Stimulated activated CD4-positive, alpha-beta T cell treated with anti-CD3 and anti-CD28 coated beads, Interleukin-4, amount 100 ng/mL, for 24 hours (primary cell): Measurements from ENCODE around the gene PPP2R2D.

Experiments
- DNase-seq: peaks from one replicate; pipeline ENCODE4 v3.0.0-alpha.2; 2020

Gene PPP2R2D

DNA sequence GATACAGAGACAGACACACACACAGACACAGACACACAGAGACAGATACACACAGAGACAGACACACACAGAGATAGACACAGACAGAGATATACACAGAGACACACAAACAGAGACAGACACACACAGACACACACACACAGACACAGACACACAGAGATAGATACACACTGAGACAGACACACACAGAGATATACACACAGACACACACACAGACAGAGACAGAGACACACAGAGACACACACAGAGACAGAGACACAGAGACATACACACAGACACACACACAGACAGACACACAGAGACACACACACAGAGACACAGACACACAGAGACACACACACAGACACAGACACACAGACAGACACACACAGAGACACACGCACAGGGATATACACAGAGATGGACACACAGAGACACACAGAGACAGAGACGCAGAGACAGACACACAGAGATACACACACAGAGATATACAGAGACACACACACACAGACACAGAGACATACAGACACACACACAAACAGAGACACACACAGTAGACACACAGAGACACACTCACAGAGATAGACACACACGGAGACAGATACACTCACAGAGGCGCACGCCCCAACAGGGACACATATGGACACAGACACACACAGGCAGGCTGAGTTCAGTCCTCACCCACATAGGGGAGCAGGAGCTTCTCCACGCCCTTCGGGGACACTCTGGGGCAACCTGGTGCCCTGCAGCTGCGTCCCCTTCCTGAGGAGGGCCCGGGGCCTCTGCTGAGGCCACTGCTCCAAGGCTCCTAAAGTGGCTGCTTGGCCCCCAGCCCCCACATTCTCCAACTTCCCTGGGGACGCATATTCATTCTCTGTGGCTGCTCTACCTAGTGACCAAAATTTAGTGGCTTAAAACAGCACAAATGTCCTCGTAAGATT is 10.3 kb upstream of the PPP2R2D start:
- no peak for DNase-seq

DNA sequence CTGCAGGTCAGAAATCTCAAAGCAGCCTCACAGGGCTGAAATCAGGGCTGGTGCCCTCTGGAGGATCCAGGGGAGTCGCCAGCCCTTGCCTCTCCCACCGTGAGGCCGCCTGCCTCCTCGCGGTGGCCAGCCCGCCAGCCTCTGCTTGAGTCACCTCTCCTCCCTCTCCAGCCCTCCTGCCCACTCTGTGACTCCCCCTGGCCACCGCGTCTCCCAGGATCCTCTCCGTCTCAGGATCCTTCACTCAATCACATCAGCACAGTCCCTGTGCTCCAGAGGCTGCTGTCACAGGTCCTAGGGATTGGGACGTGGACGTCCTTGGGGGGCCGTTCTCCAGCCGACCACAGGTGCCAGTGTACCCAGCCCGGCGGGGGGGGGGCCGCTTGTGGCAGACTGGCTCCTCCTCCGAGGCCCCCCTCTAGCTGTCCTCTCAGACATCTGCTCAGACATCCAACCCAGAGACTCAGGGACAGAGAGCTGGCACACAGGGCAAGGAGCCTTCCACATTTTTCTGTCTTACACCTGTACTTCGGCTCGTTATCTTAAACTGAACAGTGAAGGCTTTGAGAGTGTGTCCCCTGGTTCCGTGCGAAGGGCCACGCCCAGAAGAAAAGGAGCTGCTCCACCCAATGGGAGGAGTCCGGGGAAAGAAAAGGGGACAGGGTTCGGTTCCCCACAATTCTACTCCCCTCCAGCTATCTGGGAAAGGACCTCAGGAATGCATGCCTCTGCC is 9.4 kb upstream of the PPP2R2D start:
- DNase-seq, result no peak

DNA sequence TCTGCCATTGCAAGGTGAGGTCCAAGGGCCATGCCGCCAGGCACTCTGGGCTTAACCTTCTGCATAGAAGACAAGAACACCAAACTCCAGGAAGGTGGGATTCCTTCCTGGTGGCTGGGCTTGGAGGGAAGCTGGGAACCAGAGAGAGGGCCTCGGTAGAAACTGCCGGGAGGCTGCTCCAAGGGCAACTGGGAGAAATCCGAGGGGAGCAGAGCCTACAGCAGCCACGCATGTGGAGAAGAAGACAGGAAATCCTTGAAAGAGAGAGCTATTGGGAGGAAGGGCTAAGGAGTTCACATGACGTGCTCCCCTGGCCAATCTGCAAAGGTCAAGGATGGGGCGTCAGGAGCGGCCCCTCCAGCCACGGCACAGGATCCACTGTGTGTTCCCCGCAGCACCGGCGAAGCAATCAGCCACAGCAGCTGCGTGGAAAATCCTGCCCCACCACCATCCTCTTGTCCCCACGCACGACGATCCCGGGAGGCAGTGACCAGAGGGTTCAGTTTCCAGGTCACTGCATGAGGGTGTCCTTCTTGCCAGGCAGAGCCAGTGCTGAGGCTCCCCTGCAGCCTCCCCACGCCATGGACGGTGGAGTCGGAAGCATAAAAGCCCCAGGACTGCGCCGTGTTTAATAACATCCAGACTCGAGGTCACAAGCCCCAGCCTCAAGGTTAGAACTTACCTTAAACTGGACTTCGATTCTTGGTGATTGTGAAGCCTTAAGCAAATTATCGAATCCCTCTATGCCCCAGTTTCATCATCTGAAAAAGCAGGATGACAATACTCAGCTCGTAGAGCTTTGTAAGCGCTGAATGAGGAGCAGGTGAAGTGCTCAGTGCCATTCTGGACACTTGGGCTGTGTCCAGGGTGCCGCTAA is 8.6 kb upstream of the PPP2R2D start:
- no peak for DNase-seq

DNA sequence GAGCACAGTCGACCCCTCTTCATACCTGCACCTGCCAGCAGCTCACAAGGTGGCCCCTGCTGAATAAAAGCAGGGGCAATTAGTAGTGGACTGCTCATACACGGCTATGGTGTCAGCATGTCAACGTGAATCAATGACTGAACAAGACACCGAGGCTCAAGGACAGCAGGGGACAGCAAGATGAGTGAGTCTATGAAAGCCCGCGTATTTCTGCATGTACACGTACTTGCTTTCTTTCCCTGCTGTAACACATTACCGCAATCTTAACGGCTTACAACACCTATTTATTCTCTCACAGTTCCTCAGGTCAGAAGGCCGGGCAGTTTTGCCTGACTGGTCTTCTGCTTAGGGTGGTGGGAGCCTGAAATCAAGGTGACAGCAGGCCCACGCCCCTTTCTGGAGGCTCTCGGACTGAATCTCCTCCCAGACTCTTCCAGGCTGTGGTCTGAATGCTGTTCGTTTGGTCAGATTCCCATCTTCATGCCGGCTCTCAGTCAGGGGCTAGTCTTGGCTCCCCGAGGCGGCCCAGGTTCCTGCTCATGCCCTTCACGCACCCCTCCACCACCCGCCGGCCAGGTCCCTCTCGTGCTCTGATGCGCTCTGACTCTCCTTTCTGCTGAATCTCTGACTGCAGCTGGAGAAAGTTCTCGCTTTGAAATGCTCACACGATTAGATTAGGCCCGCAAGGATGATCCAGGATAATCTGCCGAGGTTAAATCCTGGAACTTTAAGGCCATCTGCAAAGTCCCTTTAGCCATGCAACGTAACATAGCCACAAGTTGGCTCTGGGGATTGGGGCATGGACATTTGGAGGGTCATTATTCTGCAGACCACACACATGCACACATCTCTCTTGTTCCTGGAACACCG is 7.8 kb upstream of the PPP2R2D start:
- DNase-seq, result no peak

DNA sequence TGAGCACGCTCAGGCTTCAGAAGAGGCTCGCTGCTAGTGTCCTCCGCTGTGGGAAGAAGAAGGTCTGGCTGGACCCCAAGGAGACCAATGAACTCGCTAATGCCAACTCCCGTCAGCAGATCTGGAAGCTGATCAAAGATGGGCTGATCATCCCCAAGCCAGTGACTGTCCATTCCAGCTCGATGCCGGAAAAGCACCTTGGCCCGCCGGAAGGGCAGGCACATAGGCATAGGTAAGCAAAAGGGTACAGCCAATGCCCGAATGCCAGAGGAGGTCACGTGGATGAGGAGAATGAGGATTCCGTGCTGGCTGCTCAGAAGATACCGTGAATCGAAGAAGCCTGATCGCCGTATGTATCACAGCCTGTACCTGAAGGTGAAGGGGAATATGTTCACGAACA is 5.7 kb upstream of the PPP2R2D start:
- DNase-seq, result no peak

DNA sequence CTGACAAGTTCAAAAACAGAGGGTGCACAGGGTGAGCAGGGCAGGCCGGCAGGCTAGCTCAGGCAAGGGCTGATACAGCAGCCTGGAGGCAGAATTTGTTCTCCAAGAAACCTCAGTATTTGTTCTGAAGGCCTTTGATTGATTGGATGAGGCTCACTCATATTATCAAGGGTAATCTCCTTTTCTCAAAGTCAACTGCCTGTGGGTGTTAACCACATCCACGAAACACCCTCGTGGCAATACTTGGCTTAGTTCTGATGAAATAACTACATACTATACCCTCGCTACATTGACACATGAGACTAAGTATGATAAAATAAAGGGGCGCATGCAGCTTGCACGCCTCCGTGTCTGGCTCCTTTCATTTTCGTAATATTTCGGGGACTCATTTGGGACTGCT is 4.4 kb upstream of the PPP2R2D start:
- no peak for DNase-seq

DNA sequence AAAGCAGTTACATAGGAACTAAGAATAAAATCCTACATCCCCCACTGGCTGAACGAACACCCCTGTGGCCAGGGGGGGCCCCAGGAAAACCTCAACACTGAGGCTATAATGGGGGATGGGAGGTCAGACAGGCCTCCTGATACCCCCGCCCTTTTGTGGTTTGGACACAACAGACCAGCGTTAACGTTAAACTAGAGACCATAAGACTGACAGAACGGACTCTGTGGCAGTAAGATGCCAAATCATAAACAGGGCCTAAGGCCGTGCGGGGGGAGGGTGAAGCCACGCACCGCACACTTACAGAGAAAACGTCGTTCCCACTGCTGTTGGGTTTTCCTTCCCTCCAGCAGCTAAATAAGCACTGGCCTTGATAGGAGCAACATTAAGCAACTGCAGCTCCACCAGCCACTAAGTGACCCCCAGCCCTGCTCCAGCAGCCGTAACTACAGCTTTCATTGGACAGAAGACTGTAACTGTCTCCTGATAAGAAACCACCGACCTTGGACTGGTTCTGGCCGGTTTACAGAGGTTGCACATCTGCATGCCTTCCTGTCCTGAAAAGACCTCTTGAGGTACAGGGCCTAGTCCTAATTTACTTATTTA is 3.4 kb upstream of the PPP2R2D start:
- no peak for DNase-seq

DNA sequence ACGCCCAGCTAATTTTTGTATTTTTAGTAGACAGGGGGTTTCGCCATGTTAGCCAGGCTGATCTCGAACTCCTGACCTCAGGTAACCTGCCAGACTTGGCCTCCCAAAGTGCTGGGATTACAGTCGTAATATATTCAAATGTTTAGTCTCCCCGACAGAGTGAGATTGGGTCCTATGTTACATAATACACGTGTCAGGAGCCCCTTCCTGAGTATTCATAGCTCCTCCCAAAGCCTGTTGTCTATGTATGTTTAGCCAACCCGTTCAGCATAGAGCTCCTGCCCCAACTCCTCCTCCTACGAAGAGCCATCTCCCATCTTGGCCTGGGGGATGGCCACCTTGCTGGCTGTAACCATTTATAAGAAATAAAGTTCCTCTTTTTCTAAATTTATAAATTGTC is 2.7 kb upstream of the PPP2R2D start:
- DNase-seq, result no peak

DNA sequence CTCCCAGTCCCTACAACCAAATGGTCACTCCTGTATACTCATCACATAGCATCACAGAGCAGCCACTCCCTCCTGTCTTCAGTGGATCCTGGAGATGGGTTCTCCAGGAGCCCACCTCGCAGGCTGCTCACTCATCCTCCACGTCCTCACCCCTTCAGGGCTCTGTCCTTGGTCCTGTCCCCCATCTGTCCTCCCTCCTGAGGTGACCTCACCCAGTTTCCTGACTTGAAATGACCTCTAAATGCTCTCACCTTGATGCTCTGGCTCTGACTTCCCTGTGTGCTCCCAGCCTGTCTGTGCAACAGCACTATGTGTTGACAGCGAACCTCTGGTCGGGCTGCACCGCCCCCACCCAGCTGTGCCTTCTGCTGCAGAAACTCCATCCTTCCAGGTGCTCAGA is 2.1 kb upstream of the PPP2R2D start:
- DNase-seq, result no peak

DNA sequence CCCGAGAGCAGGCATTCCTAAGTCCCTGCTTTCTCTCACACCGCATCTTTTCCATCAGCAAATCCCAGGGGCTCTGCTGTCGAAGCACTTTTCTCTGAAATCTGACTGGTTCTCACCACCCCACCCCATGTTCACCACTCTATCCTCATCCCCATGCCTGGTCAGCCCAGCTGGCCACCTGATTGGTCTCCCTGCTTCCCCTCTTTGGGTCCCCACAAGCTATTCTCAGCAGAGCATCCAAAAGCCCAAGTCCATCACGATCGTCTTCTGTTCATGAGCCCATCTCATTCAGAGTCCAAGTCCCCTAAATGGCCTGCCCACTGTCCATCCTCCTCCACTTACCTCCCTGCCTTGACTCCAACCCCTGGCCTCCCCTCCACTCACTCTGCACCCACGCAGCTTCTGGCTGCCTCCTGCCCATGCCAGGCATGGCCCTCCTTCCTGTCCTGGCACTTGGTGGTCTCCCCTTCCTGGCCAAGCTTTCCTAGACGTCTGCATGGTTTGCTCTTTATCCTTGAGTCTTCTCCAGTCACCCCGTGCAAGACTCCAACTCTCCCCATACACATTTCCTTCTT is 1.6 kb upstream of the PPP2R2D start:
- no peak for DNase-seq

DNA sequence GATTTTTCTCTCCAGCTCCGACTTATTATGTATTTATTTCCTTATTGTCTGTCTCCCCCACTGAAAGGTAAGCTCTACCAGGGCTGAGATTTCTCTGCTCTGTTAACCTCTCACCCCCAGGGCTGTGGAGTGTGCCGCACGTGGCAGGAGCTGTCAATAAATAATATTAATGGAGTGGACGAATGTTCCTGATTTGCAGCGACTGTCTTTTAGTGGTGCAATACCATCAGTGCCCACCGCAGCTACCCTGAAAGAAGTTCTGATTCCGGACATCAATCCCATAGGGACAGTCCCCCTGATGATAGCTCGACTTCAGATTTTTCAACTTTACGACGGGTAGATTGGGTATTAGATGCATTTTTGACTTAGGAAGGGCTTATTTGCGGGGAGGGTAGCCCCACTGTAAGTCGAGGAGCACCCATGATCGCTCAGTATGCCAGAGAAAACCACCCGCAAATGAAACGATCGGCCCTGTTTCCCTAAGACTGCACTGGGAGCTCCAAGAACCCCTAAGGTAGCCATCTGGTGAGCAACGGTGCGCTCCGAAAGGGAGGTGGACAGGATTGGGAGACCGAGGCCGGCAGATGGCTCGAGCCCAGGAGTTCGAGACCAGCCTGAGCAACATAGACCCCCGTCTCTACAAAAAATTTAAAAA is 986 bp upstream of the PPP2R2D start:
- DNase-seq, result no peak

DNA sequence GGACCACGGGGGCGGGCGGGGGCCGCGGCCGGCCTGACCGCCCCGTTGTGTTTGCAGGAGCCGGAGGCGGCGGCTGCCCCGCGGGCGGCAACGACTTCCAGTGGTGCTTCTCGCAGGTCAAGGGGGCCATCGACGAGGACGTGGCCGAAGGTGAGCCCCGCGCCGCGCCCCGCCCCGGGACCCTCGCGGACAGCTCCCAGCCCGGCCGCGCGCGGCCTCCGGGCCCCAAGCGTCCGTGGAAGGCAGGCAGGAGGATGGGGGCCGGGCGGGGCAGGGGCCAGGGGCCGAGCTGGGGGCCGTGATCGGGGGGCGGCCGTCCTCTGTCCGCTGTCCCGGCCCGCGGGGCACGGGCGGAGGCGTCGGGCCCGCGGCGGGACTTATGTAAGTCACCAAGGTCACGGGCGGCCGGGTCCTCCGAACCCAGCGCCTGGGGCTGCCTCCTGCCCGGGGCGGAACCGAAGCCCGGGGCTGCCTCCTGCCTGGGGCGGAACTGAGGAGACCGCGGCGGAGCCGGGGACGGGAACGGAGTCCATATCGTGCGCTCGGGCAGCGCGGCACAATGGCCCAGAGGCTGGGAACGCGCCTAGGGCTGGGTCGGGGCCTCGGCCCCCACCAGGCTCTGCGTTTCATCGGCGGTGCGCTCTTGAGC is 497 bp downstream of the PPP2R2D start:
- peak; percentile 47 for DNase-seq

DNA sequence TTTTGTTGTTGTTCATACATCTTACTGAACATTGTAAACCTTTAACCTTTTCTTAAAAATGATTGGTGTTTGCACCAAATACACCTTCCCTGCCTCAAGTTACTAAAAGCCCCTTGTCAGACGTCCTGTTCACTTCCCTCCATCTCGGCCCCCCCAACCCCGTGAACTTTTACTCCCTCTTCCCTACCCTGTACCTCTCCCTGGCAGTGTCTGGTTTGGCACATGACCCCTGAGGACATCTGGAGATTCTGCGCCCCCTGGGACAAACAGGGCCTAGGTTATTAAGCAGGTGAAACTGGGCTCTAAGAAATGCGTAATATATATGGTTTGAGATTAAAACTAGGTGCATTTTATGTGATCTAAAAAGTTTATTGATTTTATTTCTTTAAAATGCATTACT is 1.4 kb downstream of the PPP2R2D start:
- DNase-seq, result no peak

DNA sequence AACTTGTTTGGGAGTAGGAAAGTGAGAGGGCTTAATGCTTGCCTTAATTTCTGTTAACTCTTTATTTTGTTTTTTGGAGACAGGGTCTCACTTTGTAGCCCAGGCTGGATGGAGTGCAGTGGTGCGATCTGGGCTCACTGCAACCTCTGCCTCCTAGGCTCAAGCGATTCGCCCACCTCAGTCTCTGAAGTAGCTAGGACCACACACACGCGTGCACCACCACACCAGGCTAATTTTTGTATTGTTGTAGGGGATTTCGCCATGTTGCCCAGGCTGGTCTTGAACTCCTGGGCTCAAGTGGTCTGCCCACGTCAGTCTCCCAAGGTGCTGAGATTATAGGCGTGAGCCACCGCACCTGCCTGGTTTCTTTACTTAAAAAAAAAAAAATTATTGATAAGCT is 1.9 kb downstream of the PPP2R2D start:
- no peak for DNase-seq

DNA sequence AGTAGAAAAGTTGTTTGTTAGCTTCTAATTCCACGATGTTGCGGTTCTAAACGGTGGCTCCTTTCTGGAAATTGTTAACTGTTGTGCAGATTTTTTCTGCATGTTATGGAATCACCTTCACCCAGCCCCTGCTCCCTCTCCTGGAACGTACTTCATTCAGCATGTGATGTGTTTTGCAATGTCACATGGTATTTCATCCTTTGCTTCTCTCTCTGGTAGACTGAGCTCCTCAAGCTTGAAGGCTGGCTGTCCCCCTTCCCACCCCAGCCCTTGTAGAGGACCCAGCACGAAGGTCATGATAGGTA is 4.4 kb downstream of the PPP2R2D start:
- DNase-seq, result no peak

DNA sequence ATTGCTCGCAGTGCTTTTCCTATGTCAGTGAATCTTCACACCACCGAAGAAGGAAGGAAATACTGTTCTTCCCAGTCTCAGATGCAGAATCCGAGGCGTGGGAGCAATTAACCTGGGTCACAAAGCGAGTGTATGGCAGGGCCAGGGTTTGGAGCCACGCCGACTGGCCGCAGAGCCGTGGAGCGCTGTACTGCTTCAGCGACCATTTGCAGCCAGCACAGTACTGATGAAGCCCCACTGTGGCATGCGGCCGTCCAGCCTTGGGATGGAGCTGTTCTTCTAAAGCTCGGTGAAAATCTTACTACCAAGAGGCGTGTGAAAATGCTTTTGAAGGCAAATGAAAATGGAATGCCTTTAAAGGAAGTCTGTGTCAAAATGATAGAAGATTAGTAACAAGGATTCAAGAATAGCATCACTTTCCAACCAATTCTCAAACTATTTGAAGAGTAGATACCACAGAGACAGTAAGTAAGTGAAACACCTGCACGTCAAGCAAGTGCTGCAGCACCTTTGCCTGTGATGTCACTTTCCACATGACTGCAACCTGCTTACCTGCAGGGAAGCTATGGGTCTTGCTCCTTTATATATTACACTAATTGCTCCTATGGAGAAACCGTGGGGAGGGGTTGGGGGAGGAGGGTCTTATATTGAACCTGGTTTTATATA is 4.9 kb downstream of the PPP2R2D start:
- DNase-seq, result no peak

DNA sequence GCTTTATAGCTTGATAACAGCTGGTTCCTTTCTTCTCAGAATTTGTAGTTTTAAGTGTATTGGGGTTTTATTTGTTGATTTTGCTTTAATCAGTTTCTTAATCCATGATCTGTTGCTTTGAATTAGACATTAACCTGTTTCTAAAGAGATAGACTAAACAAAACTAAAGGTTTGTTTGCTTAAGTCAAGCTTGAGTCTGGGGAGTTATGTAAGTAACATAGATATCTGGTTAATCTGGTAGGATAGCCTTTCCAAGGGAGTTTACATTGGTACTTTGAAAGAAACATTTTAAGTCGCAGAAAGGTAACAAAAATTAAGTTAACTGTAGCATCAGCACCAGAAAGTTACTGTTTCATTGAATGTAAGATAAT is 5.4 kb downstream of the PPP2R2D start:
- DNase-seq, result no peak

DNA sequence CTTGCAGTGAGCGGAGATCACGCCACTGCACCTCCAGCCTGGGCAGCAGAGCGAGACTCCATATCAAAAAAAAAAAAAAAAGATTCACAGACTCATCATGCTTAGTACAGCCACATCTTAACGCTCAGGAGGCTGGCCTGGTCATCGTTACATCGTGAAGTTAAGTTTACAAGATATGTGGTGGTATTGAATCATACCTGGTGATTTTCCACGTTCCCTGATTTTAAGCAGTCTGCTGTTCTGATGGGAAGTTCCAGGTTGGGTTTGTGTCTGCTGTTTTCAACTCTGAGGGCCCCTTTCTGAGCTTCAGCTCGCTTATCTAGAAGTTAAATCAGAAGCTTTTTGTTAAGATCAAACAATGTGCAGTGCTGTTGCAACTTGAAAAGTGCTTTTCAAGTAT is 6.9 kb downstream of the PPP2R2D start:
- no peak for DNase-seq

DNA sequence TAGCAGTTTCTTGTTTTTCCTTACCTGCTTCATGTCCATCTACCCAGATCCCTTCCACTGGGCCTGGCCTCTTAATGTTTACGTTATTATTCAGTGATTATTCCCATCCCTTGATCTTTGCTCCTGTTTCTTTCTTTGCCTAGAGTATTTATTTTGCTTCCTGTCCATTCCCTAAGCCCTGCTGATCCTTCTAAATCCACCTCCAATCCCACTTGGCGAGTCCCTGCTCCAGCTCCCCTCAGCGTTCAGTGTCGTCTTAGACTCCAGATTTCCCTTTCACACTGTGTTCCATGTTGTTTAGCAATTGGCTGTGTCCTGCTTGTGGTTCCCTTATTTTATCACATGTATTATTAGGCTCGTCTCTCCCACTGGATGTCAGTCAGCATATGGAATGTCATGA is 7.3 kb downstream of the PPP2R2D start:
- DNase-seq, result no peak
